ENCODE data around the gene USP3. TPM values are rescaled to one million over a fixed set of nuclear protein-coding genes. Genes with fewer than 3 reads are reported as not detected.

The USP3 gene
- total RNA-seq, 2 donors from 2014 or later: 51.5 to 52.5 TPM

DNA sequence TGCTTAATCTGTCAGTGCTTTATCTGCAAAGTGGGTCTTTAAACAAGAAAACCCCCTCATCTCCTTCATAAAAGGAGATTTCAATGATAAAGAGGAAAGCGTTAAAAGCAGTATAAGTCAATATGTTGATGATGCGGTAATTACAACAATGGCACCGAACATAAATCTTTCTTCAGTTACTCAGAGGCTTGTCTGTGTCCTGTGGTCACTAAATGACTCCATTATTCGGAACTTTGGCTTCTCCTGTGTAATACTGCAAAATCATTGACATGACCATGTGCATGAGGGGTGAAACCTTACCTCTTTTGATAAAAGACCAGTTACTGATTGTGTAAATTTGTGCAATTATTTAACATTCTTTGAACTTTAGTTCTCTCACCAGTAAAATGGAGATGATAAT, 4.8 kb upstream of the USP3 start:
- no peak overlapping the region for H3K4me3 Mint-ChIP-seq
- no peaks in the 10 kb centered on the region for H3K9me3 Mint-ChIP-seq
- H3K36me3 Mint-ChIP-seq (ENCODE audit: low read depth): no peaks in the 10 kb centered on the region
- H3K36me3 ChIP-seq (ENCODE audit: control insufficient read depth, insufficient read depth, low read length): no peaks in the 10 kb centered on the region
- no peak overlapping the region for H3K4me3 ChIP-seq (ENCODE audit: low read length)
- TF ChIP-seq, protein P1, sequence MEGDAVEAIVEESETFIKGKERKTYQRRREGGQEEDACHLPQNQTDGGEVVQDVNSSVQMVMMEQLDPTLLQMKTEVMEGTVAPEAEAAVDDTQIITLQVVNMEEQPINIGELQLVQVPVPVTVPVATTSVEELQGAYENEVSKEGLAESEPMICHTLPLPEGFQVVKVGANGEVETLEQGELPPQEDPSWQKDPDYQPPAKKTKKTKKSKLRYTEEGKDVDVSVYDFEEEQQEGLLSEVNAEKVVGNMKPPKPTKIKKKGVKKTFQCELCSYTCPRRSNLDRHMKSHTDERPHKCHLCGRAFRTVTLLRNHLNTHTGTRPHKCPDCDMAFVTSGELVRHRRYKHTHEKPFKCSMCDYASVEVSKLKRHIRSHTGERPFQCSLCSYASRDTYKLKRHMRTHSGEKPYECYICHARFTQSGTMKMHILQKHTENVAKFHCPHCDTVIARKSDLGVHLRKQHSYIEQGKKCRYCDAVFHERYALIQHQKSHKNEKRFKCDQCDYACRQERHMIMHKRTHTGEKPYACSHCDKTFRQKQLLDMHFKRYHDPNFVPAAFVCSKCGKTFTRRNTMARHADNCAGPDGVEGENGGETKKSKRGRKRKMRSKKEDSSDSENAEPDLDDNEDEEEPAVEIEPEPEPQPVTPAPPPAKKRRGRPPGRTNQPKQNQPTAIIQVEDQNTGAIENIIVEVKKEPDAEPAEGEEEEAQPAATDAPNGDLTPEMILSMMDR (conservative IDR thresholded peaks at IDR 0.05): no peak
- no peak overlapping the region for H3K27ac ChIP-seq (ENCODE audit: low read depth, low read length)
- no peaks in the 10 kb centered on the region for H3K9me3 ChIP-seq (ENCODE audit: control insufficient read depth, low read length)
- H3K27me3 Mint-ChIP-seq (ENCODE audit: insufficient read depth): peaks cover 41% of the 10 kb centered on the region
- no peak overlapping the region for H3K9ac ChIP-seq (ENCODE audit: extremely low read depth, low read length, poor library complexity, severe bottlenecking)
- H3K27ac Mint-ChIP-seq: no peak overlapping the region
- peaks cover 23% of the 10 kb centered on the region for H3K27me3 ChIP-seq (ENCODE audit: control insufficient read depth, insufficient read depth, low read length, poor library complexity, severe bottlenecking)
- WGBS, 2 experiments (ENCODE audit: insufficient coverage in 1 of 2, insufficient read length in 1 of 2): 89 to 90% methylated on average over 4 of the region's 4 CpGs
- H3K4me1 Mint-ChIP-seq: peaks cover 49% of the 10 kb centered on the region
- no peak for DNase-seq
- peaks cover 17% of the 10 kb centered on the region for H3K4me1 ChIP-seq (ENCODE audit: control insufficient read depth, insufficient read depth, low read length)

DNA sequence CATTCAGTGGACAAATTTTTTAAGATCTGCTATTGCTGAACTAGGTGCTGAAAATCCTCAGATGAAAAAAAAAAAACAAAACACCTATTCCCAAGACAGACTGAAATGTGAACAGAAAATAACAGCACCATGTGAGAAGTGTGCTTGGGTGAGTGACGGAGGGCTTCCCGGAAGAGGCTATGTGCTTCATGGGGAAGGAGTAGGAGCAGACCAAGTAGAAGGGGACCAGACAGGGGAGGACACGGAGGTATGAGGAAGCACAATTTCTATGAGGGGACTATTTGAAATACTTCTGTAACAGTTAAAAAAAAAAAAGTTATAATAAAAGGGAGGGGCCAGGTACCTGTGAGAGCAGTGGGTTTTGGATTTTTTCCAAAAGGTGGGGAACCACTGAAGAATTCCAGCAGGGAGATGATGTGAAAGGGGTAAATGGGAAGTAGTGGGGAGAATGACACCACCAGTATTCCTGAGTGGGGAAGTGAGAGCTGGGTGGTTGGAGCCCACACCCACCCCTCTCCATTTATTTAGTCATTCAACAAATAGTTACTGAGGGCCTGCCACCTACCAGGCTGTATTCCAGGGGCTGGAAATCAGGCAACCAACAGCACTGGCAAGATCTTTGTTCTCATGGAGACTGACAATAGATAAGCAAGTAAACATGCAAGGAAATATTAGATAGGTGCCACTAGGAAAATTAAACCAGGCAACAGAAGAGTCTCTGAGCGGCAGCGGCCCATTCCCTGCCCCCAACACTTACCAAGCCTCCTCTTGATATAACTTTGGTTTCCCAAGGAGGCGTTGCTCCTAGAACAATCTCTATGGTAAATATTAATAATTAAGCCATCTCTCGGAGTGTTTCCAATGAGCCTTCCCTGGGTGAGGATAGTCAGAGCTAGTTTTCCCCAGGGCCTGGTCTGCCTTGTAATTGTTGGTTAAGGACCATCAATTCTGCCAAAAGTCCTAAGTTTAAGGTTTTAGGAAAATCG, 3.8 kb upstream of the USP3 start:
- WGBS, 2 experiments (ENCODE audit: insufficient coverage in 1 of 2, insufficient read length in 1 of 2): 71 to 73% methylated on average over 4 to 8 of the region's 8 CpGs
- peaks cover 41% of the 10 kb centered on the region for H3K27me3 Mint-ChIP-seq (ENCODE audit: insufficient read depth)
- Histone ChIP-seq H3K36me3 (ENCODE audit: control insufficient read depth, insufficient read depth, low read length) (no peaks in the 10 kb centered on the region), H3K9me3 (ENCODE audit: control insufficient read depth, low read length) (no peaks in the 10 kb centered on the region), H3K27ac (ENCODE audit: low read depth, low read length) (no peak overlapping the region), H3K9ac (ENCODE audit: extremely low read depth, low read length, poor library complexity, severe bottlenecking) (no peak overlapping the region), H3K27me3 (ENCODE audit: control insufficient read depth, insufficient read depth, low read length, poor library complexity, severe bottlenecking) (peaks cover 23% of the 10 kb centered on the region), H3K4me3 (ENCODE audit: low read length) (peak overlapping the region; percentile 13), H3K4me1 (ENCODE audit: control insufficient read depth, insufficient read depth, low read length) (peaks cover 13% of the 10 kb centered on the region)
- H3K36me3 Mint-ChIP-seq (ENCODE audit: low read depth): no peaks in the 10 kb centered on the region
- no peak for DNase-seq
- no peaks in the 10 kb centered on the region for H3K9me3 Mint-ChIP-seq
- peak overlapping the region; percentile 47 for H3K4me3 Mint-ChIP-seq
- peaks cover 44% of the 10 kb centered on the region for H3K4me1 Mint-ChIP-seq
- TF ChIP-seq, protein P1 (conservative IDR thresholded peaks at IDR 0.05): no peak
- H3K27ac Mint-ChIP-seq: no peak overlapping the region

DNA sequence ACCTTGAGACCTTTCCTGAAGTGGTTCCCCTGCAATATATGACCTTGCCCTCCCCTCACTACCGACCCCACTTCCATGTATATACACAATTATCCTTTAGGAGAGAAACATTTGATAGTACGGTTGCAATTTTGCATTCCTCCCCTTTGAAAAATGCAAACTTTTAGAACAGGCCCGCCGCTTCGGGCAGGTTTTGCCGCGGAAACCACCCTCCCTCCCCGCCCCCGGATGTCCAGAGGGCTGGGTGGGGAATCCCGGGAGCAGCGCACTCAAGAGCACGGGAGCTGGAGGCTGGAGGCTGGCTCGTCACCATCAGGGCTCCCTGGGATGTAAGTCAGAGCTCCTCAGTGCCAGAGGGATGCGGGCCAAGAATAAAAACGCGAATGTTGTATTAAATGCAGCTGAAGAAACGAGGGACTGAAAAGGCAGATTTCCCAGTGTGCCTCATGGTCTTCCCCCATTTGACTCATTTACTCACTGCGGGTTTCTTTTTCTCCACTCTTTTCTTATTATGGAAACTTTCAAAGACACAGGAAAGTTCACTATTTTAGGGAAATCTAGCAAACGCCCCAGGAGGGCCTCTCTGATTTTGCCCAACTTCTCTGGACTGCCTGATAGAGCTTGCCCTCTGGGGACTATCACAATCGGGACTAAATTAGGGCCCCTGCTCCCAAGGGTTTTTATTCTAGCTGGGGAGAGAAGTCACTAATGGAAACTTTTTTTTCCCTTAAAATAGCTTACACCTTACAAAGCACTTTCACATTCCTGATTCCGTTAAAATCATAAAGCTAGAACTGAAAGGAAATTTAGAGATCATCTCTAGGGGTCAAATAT, 2.9 kb upstream of the USP3 start:
- peak; percentile 65 for DNase-seq
- H3K4me1 Mint-ChIP-seq: peaks cover 46% of the 10 kb centered on the region
- TF ChIP-seq, protein P1 (conservative IDR thresholded peaks at IDR 0.05): no peak
- H3K27ac Mint-ChIP-seq: no peak overlapping the region
- H3K27ac ChIP-seq (ENCODE audit: low read depth, low read length): no peak overlapping the region
- H3K4me3 Mint-ChIP-seq: peak overlapping the region; percentile 47
- peaks cover 16% of the 10 kb centered on the region for H3K27me3 ChIP-seq (ENCODE audit: control insufficient read depth, insufficient read depth, low read length, poor library complexity, severe bottlenecking)
- peaks cover 2% of the 10 kb centered on the region for H3K36me3 Mint-ChIP-seq (ENCODE audit: low read depth)
- peaks cover 44% of the 10 kb centered on the region for H3K27me3 Mint-ChIP-seq (ENCODE audit: insufficient read depth)
- H3K9me3 Mint-ChIP-seq: no peaks in the 10 kb centered on the region
- H3K4me1 ChIP-seq (ENCODE audit: control insufficient read depth, insufficient read depth, low read length): peaks cover 16% of the 10 kb centered on the region
- no peaks in the 10 kb centered on the region for H3K36me3 ChIP-seq (ENCODE audit: control insufficient read depth, insufficient read depth, low read length)
- H3K9ac ChIP-seq (ENCODE audit: extremely low read depth, low read length, poor library complexity, severe bottlenecking): no peak overlapping the region
- no peaks in the 10 kb centered on the region for H3K9me3 ChIP-seq (ENCODE audit: control insufficient read depth, low read length)
- 33 to 34% methylated on average over 2 to 21 of the region's 21 CpGs for WGBS, 2 experiments (ENCODE audit: insufficient coverage in 1 of 2, insufficient read length in 1 of 2)
- peak overlapping the region; percentile 13 for H3K4me3 ChIP-seq (ENCODE audit: low read length)
